ENCODE results near the gene SP100. TPM values are rescaled to one million over a fixed set of nuclear protein-coding genes. Genes with fewer than 3 reads are reported as not detected.

The SP100 gene
- total and polyA plus RNA-seq, 2 of the 8 experiments (the other 6 are each of a cell fraction or from before 2014, with no cell fraction given) = 0.06 to 1.1 TPM

GRCh38 chr2:230403746-230404145 lies 12.3 kb upstream of the SP100 start (continued):
- no peak for TF ChIP-seq CHD7 (IDR thresholded peaks at IDR 0.05; ENCODE audit: insufficient replicate concordance, low read length)
- no peak for TF ChIP-seq SRF (IDR thresholded peaks at IDR 0.05; ENCODE audit: low read depth, low read length)
- no peak for TF ChIP-seq NANOG (IDR thresholded peaks at IDR 0.05; ENCODE audit: insufficient read depth, low read depth, low read length, poor library complexity, severe bottlenecking)
- TF ChIP-seq E2F6 (IDR thresholded peaks at IDR 0.05) = no peak
- TF ChIP-seq ATF2 (IDR thresholded peaks at IDR 0.05; ENCODE audit: low read length) = no peak
- no peak for TF ChIP-seq YY1 (IDR thresholded peaks at IDR 0.05; ENCODE audit: low read depth, low read length)
- TF ChIP-seq ZNF274 (IDR thresholded peaks at IDR 0.05; ENCODE audit: borderline replicate concordance, extremely low read depth, low read length) = no peak
- TF ChIP-seq CREB1 (IDR thresholded peaks at IDR 0.05) = no peak
- TF ChIP-seq KDM5A (IDR thresholded peaks at IDR 0.05; ENCODE audit: low read length) = no peak
- no peak for TF ChIP-seq TAF7 (optimal IDR thresholded peaks at IDR 0.05; ENCODE audit: borderline replicate concordance, low read depth, low read length)
